Measurements from ENCODE around the gene C6orf15.

GRCh38 chr6:31081872-31082271, 30.5 kb downstream of the C6orf15 start:
- TF ChIP-seq CTCF (IDR thresholded peaks at IDR 0.05): no peak
- TF ChIP-seq SIN3A (IDR thresholded peaks at IDR 0.05; ENCODE audit: borderline replicate concordance, insufficient read depth, low read depth, low read length): no peak
